NCI-H748 (cell line): ENCODE data around the gene INTS13.
A peak's percentile ranks its signal among the peaks of the same experiment; 100 is the strongest.
"Not testable (repeated sequence)": the region's sequence is repeated elsewhere in the genome, so short reads cannot be mapped to it uniquely, and the experiment has no call there.

Experiments
- DNase-seq: peaks from one replicate; lab custom pipeline; 2025; ENCODE audit not compliant: unreplicated experiment; lab: John Stamatoyannopoulos, UW

INTS13 gene

DNA sequence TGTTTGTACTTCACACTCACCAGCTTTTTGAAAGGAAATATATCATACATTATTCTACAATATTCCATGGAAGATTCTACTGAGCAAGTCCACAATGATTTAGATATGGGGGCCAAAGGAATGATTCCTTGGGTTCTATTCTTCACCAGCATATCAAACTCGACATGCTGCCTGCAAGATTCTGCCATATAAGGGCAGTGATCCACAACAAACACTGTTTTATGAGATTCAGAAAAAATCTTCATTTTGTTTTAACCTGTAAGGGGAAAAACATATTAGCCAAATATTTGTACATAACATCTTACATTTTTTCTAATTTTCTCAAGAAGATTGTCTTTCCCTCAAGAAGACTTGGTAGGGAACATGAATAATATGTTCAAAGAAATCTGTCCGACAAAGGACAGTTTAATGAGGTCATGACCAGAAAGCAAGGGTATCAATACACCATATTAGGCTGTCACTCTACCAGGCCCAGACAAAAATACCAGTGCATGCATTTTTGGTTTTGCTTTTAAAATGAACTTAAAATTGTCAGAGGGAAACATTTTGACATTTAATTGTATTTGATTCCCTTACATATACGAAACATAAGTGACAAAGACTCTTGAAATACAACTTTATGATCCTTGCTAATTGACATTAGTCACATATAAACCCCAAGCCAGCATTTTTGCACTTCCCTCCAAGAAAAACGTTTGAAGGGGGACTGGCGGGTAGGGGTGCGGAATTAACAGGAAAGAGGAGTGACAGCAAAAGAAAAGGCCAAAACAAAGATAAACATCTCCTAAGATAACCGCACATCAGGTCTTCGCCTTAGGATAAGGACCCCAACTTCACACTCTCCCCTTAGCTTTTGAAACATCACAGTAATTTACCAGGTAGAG lies 980 bp downstream of the INTS13 start:
- no peak for DNase-seq

DNA sequence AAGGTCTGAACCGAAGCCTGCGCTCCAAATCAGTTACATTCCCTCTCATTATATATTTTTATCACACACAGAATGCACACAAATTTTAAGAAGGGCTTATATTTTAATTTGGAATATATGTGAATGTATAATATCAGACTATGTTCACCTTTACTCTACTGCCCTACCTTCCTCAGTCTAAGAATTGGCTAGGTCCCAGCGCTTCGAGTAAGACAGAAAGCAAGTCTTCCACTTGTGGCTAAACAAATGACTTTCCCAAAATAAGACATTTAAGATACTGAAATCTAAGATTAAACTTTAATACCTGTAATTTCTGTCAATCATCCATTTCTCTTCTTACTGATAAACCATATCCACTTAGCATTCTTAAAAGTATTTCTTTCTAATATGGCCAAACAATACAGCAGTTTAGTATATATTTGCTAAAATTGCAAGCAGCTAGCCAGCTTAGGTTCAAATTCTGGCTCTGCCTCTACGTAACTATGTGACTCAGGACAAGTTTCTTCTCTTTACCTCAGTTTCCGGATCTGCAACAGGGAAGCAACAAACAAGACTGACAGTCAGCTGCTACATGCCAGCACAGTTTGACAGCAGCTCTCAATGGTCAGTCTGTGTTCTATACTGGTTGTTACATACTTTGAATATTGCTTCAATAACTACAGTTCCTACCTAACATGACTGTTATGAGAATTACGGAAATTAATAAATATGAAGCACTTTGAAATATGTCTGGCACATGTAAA lies 2.0 kb downstream of the INTS13 start:
- DNase-seq = no peak

DNA sequence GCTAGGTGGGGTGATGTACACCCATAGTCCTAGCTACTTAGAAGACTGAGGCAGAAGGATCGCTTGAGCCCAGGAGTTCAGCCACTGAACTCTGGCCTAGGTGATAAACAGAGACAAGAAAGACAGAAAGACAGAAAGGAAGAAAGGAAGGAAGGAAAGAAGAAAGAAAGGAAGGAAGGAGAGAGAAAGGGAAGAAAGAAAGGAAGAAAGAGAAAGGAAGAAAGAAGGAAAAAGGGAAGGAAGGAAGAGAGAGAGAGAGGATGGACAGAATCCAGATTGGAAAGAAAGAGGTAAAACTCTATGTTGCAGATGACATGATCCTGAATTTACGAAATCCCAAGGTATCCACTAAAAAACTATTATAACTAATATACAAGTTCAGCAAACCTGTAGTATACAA lies 8.2 kb downstream of the INTS13 start:
- DNase-seq = no peak

DNA sequence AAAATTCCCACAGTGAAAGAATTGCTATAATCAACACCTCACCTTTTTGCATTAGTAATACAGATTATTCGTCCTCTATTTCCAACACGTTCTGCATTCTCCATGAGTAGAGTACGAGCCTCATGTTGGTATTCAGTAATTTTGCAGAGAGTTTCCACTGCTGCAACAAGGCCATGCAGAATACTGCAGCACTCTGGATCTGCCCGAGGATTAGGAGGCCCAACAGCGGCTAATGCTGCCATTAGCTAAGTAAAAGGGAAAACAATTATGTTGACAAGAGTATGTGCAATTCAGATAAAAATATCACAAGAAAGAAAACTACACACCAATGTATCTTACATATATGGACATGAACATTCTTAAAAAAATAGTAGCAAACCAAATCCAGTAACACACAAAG lies 9.1 kb downstream of the INTS13 start:
- DNase-seq = no peak

DNA sequence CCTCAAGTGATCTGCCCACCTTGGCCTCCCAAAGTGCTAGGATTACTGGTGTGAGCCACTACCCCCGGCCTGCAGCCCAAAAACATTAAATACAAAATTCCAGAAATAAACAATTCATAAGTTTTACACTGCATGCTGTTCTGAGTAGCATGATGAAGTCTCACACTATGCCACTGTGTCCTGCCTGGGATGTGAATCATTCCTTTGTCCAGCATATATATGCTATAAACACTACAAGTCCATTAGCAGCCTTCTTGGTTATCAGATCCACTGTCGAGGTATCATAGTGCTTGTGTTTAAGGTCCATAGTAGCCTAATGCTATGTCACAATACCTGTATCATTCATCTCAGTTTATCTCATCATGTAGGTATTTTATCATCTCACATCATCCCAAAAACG lies 15.9 kb downstream of the INTS13 start:
- no peak for DNase-seq

DNA sequence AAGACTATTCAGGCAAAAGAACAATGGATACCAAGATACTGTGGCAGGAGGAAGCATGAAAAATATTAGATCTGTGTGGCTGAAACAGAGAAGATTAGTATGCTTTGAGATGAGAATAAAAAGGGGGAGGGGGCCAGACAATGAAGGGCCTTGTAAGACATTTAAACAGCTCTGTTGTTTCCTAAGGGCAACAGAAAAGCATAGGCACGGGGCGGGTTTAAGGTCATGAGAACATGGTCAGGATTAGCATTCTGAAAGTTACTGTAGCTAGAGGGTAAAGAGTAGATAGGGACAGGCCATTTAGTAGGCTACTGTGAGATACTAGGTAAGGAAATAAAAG lies 18.6 kb downstream of the INTS13 start:
- DNase-seq = no peak

DNA sequence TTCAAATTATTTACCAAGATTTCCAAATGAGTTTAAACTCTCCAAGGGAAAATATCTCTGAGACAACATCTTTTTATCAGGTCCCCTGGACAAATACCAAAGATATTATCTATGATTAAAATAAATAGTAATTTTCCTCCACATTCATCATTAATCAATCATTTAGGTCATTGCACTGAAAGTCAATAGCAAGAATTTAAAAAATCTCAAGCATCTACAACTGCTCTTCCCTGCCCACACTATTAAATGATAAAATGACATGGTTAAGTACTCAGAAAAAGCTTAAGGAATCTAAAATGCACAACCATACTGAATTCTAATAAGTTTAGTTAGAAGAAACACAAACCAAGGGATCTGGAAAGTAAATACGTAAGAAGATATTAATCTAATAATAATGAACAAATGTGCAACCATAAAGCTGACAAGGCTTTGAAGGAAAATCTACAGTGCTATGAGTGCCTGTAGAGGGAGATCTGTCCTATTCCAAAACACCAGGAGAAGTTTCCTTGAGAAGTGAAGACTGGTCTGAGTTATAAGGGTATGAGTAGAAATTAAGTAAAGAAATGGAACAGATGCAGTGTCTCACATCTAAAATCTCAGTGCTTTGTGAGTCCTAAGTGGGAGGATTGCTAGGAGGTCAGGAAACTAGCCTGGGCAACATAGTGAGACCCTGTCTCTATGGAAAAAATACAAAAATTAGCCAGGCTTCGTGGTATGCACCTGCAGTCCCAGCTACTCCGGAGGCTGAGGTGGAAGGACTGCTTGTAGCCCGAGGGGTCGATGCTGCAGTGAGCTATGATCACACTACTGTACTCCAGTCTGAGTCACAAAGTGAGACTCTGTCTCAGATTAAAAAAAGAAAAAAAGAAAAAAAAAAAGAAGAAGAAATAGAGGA lies 19.2 kb downstream of the INTS13 start:
- no peak for DNase-seq

DNA sequence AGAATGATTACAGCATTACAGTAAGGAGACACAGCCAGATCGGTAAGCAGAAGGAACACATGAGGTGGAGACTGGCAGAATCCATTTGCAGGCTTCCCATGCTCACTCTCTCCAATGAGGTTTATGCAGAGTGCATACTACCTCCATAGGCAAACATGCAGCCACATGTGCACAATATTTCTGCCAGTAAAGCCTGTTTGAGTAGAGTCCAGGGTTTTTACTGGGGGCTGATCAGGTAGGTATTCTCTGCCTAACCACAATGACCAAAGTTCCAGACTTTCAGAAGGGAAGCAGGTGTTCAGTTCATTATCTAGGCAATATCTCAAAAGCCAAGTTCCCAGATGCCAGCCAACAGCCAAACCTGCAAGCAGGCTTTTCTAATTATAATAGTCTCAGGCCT lies 31.1 kb downstream of the INTS13 start:
- DNase-seq = no peak

DNA sequence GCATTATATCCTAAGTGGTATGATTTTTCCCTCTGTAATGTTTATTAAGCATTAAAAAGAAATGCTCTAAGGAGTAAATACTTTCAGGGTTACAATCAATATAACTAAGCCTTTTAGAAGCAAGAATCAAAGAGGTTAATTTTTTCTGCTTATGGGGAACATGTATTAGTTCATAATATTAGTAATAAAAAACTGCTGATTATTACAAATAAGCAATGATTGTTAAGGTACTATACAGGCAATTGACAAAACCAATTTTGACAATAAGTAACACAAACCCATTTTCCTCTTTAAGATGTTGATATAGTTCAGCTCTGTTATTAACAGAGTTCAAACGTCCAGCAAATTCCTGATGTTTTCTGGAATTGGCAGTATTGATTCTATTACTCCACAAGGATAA lies 31.8 kb downstream of the INTS13 start:
- DNase-seq = no peak

DNA sequence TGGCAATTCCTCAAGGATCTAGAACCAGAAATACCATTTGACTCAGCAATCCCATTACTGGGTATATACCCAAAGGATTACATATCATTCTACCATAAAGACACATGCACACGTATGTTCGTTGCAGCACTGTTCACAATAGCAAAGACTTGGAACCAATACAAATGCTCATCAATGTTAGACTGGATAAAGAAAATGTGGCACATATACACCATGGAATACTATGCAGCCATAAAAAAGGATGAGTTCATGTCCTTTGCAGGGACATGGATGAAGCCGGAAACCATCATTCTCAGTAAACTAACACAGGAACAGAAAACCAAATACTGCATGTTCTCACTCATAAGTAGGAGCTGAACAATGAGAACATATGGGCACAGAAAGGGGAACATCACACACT lies 34.4 kb downstream of the INTS13 start:
- DNase-seq = not testable (repeated sequence)

DNA sequence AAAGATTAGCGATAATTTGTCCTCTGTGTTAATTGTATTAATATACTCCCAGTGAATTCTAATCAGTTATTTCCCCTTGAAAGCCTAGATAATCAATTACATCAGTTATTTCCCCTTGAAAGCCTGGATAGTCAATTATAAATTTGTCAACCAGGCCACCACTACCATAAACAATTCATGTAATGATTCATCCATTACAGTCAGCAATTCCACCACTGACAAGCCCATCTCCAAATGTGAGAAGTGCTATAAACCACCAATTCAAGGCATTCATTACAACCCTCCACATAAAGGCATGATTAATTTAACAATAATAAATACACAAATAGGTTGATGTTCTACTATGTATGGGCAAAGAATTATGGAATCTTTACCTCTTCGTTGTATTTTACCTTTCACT lies 40.9 kb downstream of the INTS13 start:
- no peak for DNase-seq

DNA sequence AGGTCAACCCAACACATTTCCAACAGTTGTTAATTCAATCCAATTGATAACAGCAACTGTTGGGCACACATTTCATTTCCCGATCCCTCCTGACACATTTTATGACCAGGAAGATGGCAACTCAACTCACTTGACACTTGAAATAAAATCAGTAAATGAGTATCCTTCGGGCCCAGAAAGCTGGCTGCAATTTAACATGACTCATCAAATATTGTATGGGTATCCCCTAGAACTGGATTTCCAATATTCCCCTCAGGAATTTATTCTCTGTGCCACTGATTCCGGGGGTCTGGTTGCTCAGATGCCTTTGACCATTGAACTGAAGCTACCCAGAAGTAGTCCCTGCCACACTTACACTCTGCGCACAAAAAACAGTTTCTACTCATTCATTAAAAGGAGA lies 42.1 kb downstream of the INTS13 start:
- DNase-seq = no peak

DNA sequence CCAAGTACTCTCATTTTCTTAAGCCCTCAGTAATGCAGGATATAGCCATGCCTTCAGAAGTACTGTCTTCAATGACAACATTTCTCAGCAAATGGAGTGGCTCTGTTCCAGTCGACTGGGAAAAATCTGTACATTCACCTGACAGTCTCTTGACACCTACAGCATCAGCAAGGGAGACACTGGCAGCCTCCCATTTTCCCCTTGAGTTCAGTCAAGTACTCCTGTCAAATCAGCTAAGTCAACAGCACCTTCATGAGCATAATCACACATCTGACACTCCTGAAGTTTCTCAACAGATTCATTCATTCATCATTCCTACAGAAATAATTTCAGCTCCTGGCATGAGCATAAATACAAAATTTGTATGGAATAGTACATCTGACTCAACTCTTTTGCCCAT lies 46.1 kb downstream of the INTS13 start:
- DNase-seq = no peak

DNA sequence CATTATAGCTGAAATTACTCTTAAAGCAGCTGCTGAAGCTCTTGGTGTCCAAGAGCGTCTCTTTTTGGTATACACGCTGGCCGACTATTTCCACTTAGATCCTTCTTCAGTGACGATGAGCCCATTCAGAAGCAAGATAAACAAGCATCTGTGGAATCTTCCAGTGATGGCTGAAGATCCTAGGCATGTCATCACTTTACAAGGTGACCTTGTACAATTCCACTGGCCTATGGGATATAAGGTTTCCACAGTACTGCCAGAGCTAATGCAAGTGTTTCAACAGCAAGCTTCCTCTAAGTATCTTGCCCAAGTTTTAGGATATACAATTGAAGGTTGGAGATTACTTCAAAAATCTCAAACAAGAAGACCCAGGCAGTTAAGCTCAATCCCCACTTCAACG lies 47.0 kb downstream of the INTS13 start:
- DNase-seq = no peak

DNA sequence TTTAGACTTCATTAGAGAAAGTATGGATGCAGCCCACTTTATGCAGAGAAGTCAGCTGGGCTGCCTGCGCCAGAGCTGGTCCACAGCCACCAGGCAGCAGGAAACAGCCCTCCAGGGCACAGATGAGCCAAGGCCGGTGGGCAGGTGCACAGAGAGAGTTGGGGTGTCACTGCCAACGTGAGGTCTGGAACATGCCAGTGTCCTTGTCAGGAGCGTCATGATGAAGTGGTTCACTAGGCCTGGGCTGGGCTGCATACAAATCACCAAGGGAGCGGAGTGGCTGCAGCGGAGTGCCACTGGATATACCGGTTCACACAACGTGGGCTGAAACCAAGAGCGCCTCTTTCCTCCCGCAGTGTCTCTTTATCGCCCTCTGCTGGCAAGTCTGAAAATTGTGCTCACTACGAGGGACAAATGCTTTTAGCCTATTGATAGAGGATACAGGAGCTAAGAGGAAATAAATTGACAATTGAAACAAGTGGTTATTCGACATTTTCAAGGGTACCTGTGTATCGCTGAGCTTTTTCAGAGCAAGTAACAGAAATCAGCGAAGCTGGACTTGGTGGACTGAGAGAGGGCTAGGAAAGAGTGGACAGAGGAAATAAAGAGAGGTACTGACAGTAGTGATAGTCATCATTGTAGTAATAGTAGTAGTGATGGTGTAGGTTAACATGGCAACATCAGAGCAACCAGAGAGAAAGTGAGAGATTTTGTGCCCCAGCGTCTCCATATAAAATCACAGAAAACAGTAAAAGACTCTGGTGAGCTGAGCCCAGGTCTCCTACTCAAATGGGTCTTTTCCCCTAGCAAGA lies 52.8 kb downstream of the INTS13 start:
- DNase-seq = peak; percentile 85

DNA sequence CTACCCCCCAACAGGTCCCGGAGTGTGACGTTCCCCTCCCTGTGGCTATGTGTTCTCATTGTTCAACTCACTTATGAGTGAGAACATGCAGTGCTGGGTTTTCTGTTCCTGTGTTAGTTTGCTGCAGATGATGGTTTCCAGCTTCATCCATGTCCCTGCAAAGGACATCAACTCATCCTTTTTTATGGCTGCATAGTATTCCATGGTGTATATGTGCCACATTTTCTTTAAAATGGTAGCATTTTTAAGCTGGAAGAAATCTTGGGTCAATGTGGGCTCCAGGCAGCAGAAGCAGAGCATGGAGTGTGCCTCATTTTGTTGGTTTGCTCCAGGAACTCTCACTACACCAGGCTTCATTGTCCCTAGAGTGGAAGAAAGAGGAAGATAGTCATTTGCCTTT lies 57.2 kb downstream of the INTS13 start:
- DNase-seq = no peak

DNA sequence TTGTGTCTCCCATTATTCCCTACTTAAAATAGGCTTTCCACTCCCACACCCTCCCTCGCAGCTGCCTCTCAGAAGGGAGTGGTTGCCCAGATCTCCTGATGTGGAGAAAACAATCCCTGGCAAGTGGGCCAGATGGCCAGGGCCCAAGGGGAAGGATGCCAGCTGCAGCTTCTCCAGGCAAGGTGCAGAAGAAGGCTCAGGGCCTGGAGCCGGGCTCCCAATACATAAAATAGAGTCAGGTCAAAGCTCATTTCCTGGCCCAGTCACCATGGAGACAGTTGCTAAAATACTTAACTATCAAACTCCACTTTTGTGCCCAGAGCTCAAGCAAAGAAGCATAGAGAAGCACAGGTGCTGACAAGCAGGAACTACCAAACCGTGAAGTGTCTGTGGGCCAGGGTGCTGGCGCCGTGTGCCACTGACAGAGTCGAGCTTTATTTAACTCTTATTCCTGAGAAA lies 59.1 kb downstream of the INTS13 start:
- peak; percentile 80 for DNase-seq

DNA sequence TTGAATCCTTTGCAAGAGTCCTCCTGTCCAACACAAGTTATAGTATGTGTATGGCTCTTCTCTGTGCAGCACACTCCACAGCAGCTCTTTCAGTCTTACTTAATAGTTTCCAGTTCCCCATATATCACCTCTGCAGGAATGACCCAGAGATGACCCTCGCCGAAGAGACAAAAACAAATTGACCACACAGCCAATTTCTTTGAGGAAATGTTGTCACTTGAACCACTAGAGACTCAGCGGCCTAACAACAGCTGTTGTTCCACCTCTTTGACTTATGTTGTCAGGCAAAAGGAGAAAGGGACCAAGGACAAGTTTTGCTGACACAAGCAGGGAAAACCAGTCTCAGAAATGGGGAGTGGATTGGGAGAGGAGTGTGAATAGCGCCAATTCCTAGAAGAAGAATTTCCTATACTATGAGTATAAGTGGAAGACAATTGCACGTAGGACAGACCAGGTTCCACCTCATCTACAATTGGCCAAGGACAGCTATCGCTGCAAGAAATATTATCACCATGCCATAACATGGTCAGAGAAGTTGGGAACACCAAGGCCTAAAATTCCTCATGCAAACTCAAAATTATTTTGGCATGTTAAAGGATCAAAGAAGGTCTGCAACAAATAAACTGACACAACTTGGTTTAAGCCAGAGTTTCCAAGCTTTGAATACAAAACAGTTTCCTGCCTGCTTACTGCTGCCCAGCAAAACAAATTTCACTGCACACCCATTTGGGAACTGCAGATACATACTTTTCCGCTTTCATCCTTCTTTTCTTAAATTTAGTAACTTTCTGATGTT lies 63.1 kb downstream of the INTS13 start:
- no peak for DNase-seq

DNA sequence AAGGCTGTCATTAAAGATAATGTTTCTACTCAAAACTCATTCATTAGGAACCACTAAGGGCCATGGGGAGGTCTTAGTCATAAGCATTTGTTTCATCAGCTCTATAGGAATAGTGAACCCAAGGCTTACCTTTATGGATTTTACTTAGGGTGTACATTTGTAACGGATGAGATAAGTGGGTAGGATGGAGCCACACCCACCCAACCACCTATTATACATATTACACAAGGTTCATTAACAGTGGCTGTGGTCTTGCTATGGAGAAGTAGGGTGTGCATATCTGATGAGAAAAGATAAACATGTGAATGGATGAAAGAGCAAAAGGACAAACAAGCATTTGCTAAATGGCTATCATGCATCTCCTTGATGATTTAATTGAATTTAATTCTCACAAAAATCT lies 65.2 kb downstream of the INTS13 start:
- DNase-seq = peak; percentile 67

DNA sequence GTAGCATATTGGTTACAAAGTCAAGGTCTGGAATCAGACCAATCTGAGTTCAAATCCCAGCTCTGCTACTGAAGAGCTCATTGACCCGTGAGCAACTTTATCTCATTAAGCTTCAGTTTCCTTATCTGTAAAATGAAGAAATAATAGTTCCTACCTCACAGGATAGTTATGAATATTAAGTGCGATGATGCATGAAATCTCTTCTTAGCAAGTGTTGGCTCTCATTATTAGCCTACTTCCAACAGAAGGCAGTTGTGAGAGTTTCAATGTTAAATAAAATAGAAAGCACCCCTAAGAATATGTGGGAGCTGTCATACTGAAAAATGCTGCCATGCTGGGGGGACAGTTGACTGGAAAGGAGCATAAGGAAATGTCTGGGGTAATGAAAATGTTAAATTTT lies 65.8 kb downstream of the INTS13 start:
- DNase-seq = no peak
